Measurements from ENCODE around the gene MAT1A.

GRCh38 chr10:80271416-80271815 is 18.0 kb downstream of the MAT1A start:
- TF ChIP-seq, protein P1, sequence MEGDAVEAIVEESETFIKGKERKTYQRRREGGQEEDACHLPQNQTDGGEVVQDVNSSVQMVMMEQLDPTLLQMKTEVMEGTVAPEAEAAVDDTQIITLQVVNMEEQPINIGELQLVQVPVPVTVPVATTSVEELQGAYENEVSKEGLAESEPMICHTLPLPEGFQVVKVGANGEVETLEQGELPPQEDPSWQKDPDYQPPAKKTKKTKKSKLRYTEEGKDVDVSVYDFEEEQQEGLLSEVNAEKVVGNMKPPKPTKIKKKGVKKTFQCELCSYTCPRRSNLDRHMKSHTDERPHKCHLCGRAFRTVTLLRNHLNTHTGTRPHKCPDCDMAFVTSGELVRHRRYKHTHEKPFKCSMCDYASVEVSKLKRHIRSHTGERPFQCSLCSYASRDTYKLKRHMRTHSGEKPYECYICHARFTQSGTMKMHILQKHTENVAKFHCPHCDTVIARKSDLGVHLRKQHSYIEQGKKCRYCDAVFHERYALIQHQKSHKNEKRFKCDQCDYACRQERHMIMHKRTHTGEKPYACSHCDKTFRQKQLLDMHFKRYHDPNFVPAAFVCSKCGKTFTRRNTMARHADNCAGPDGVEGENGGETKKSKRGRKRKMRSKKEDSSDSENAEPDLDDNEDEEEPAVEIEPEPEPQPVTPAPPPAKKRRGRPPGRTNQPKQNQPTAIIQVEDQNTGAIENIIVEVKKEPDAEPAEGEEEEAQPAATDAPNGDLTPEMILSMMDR (IDR thresholded peaks at IDR 0.05; ENCODE audit: poor library complexity): no peak
- TF ChIP-seq EZH2 (IDR thresholded peaks at IDR 0.05; ENCODE audit: borderline replicate concordance) (no peak), EZH2phosphoT487 (IDR thresholded peaks at IDR 0.05; ENCODE audit: low read depth, severe bottlenecking, unreplicated experiment) (no peak)

Data from hepatocyte (in vitro differentiated cells).